ENCODE measurements around the gene SLFN12. TPM values are rescaled to one million over a fixed set of nuclear protein-coding genes. Genes with fewer than 3 reads are reported as not detected.
"Not testable (repeated sequence)": the region's sequence is repeated elsewhere in the genome, so short reads cannot be mapped to it uniquely, and the experiment has no call there.

The SLFN12 gene
- total RNA-seq, 1 experiment from 2014 or later: 14.5 TPM

DNA sequence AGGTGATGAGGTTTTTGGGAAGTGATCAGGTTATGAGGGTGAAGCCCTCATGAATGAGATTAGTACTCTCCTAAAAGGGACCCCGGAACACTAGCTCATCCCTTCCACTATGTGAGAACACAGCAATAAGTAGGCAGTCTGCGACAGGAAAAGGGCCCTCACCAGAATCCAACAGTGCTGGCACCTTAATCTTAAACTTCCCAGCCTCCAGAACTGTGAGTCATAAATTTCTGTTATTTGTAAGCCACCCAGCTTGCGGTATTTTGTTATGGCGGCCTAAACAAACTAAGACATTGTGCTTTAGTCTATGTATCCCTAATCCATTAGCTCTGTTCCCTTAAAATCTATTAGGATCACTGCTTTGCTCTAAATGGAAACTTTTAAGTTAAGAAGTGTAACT is 8.5 kb downstream of the SLFN12 start:
- H2BK5ac ChIP-seq (ENCODE audit: insufficient read length, low read length): no peak overlapping the region
- H3K9ac ChIP-seq (ENCODE audit: extremely low read depth, insufficient read length, low read length): no peak overlapping the region
- H3K79me2 ChIP-seq (ENCODE audit: insufficient read depth, low read length): peaks cover 2% of the 10 kb centered on the region
- no peak overlapping the region for H2BK120ac ChIP-seq (ENCODE audit: low read depth, low read length, poor library complexity, severe bottlenecking)
- no peak overlapping the region for H3K4ac ChIP-seq (ENCODE audit: low read depth, low read length)
- H2BK15ac ChIP-seq (ENCODE audit: low read depth, low read length): no peak overlapping the region
- no peak overlapping the region for H3K18ac ChIP-seq (ENCODE audit: insufficient read length, low read depth, low read length)
- H3K23ac ChIP-seq (ENCODE audit: insufficient read length, low read depth, low read length): no peak overlapping the region
- H2BK20ac ChIP-seq (ENCODE audit: low read depth, low read length, poor library complexity, severe bottlenecking): no peak overlapping the region
- H3K4me1 ChIP-seq (ENCODE audit: insufficient read depth, low read length): no peaks in the 10 kb centered on the region; the same call in 1 of the 2 replicates
- TF ChIP-seq, protein P1, sequence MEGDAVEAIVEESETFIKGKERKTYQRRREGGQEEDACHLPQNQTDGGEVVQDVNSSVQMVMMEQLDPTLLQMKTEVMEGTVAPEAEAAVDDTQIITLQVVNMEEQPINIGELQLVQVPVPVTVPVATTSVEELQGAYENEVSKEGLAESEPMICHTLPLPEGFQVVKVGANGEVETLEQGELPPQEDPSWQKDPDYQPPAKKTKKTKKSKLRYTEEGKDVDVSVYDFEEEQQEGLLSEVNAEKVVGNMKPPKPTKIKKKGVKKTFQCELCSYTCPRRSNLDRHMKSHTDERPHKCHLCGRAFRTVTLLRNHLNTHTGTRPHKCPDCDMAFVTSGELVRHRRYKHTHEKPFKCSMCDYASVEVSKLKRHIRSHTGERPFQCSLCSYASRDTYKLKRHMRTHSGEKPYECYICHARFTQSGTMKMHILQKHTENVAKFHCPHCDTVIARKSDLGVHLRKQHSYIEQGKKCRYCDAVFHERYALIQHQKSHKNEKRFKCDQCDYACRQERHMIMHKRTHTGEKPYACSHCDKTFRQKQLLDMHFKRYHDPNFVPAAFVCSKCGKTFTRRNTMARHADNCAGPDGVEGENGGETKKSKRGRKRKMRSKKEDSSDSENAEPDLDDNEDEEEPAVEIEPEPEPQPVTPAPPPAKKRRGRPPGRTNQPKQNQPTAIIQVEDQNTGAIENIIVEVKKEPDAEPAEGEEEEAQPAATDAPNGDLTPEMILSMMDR (conservative IDR thresholded peaks at IDR 0.05): no peak
- Mint-ChIP-seq H3K9me3 (no peaks in the 10 kb centered on the region), H3K36me3 (ENCODE audit: insufficient read depth in 1 of 3, low read depth in 3 of 3) (peaks cover 0 to 21% (median 0%) of the 10 kb centered on the region in 3 experiments; a peak in 2 of 7 replicates), H3K4me1 (peaks cover 10 to 11% of the 10 kb centered on the region in 2 experiments), H3K27me3 (ENCODE audit: low read depth) (no peaks in the 10 kb centered on the region), H3K4me3 (no peak overlapping the region), H3K27ac (no peak overlapping the region)
- no peaks in the 10 kb centered on the region for H3K23me2 ChIP-seq (ENCODE audit: insufficient read length, low read depth, low read length, poor library complexity, severe bottlenecking)
- no peak overlapping the region for H2AFZ ChIP-seq (ENCODE audit: low read length)
- no peaks in the 10 kb centered on the region for H3K27me3 ChIP-seq (ENCODE audit: insufficient read depth, low read length)
- H3K14ac ChIP-seq (ENCODE audit: insufficient read depth, low read length): no peak overlapping the region
- no peak overlapping the region for H4K8ac ChIP-seq (replicated peaks; ENCODE audit: insufficient read length, low read depth, low read length)
- H4K20me1 ChIP-seq (ENCODE audit: control insufficient read depth, insufficient read depth, insufficient read length): no peaks in the 10 kb centered on the region
- no peak overlapping the region for H3K4me2 ChIP-seq (ENCODE audit: insufficient read depth, insufficient read length, low read length)
- no peak overlapping the region for H3T11ph ChIP-seq (ENCODE audit: low read length)
- no peak overlapping the region for H4K5ac ChIP-seq (ENCODE audit: insufficient read length, low read depth, low read length)
- no peaks in the 10 kb centered on the region for H3K79me1 ChIP-seq (ENCODE audit: insufficient read depth, low read depth, low read length, poor library complexity, severe bottlenecking)
- no peak overlapping the region for H3K27ac ChIP-seq (ENCODE audit: insufficient read length, low read depth, low read length)
- H2BK12ac ChIP-seq (ENCODE audit: insufficient read length, low read depth, low read length): no peak overlapping the region
- no peaks in the 10 kb centered on the region for H3K9me3 ChIP-seq (ENCODE audit: control insufficient read depth, low read depth, low read length)
- H2AK5ac ChIP-seq (ENCODE audit: insufficient read length, low read length): no peak overlapping the region
- no peak for DNase-seq
- H4K91ac ChIP-seq (ENCODE audit: insufficient read length, low read depth, low read length): no peak overlapping the region
- no peak overlapping the region for H3K56ac ChIP-seq (ENCODE audit: insufficient read length, low read depth, low read length)
- no CpG with 5 or more reads among the region's 4 CpGs for WGBS (ENCODE audit: extremely low coverage, insufficient read length, low lambda C conversion rate)

DNA sequence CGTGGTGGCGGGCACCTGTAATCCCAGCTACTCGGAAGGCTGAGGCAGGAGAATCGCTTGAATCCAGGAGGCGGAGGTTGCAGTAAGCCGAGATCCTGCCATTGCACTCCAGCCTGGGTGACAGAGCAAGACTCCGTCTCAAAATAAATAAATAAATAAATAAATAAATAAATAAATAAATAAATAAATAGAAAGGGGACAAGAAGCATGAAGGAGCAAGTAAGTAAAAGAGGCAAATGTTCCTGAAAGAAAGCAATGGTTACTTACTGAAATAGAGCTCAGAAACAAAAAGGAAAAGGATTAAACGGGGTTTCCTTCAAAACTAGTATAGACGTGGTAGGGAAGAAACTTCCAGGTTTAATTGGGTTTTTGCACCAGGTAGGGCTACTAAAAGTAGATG is 11.2 kb downstream of the SLFN12 start:
- not testable (repeated sequence) for H3K4ac ChIP-seq (ENCODE audit: low read depth, low read length); H3K23me2 ChIP-seq (ENCODE audit: insufficient read length, low read depth, low read length, poor library complexity, severe bottlenecking); H3K9me3 Mint-ChIP-seq; H3K79me1 ChIP-seq (ENCODE audit: insufficient read depth, low read depth, low read length, poor library complexity, severe bottlenecking); H3K4me1 Mint-ChIP-seq; H3K79me2 ChIP-seq (ENCODE audit: insufficient read depth, low read length); H3K27me3 Mint-ChIP-seq (ENCODE audit: low read depth); H3K9me3 ChIP-seq (ENCODE audit: control insufficient read depth, low read depth, low read length); H3K56ac ChIP-seq (ENCODE audit: insufficient read length, low read depth, low read length); H3K4me2 ChIP-seq (ENCODE audit: insufficient read depth, insufficient read length, low read length); H3K9ac ChIP-seq (ENCODE audit: extremely low read depth, insufficient read length, low read length); H3K23ac ChIP-seq (ENCODE audit: insufficient read length, low read depth, low read length); H4K20me1 ChIP-seq (ENCODE audit: control insufficient read depth, insufficient read depth, insufficient read length); H2BK20ac ChIP-seq (ENCODE audit: low read depth, low read length, poor library complexity, severe bottlenecking); H4K8ac ChIP-seq (replicated peaks; ENCODE audit: insufficient read length, low read depth, low read length); H3K14ac ChIP-seq (ENCODE audit: insufficient read depth, low read length); H4K5ac ChIP-seq (ENCODE audit: insufficient read length, low read depth, low read length); H4K91ac ChIP-seq (ENCODE audit: insufficient read length, low read depth, low read length); H3T11ph ChIP-seq (ENCODE audit: low read length); H2BK12ac ChIP-seq (ENCODE audit: insufficient read length, low read depth, low read length); H3K27me3 ChIP-seq (ENCODE audit: insufficient read depth, low read length); H3K27ac ChIP-seq (ENCODE audit: insufficient read length, low read depth, low read length); H2BK15ac ChIP-seq (ENCODE audit: low read depth, low read length); H2BK120ac ChIP-seq (ENCODE audit: low read depth, low read length, poor library complexity, severe bottlenecking); H3K18ac ChIP-seq (ENCODE audit: insufficient read length, low read depth, low read length); H3K27ac Mint-ChIP-seq; DNase-seq; H3K4me1 ChIP-seq (ENCODE audit: insufficient read depth, low read length); H2AK5ac ChIP-seq (ENCODE audit: insufficient read length, low read length); H2BK5ac ChIP-seq (ENCODE audit: insufficient read length, low read length); H2AFZ ChIP-seq (ENCODE audit: low read length); H3K4me3 Mint-ChIP-seq
- H3K36me3 Mint-ChIP-seq (ENCODE audit: insufficient read depth in 1 of 3, low read depth in 3 of 3): peaks cover 0 to 23% (median 0%) of the 10 kb centered on the region in 3 experiments; a peak in 2 of 7 replicates
- WGBS (ENCODE audit: extremely low coverage, insufficient read length, low lambda C conversion rate): no CpG with 5 or more reads among the region's 9 CpGs

Data from H9 (cell line).